GM12878 (cell line): ENCODE measurements around the gene GPR61. TPM values are rescaled to one million over a fixed set of nuclear protein-coding genes. Genes with fewer than 3 reads are reported as not detected.

ENCODE experiments used
- CBX5 ChIP-seq: sonication (generic); IDR thresholded peaks from 2 replicates; pipeline ENCODE4 v1.6.1; 2016; ENCODE audit warnings: low read depth, moderate library complexity, mild to moderate bottlenecking, inconsistent platforms
- CHD2 ChIP-seq: IDR thresholded peaks from 2 replicates; pipeline ENCODE4 v1.6.1; 2011; ENCODE audit warnings: low read depth, low read length, improper control_type of control experiment, borderline replicate concordance
- MEF2B ChIP-seq: fragments of 450-650 bp; IDR thresholded peaks from 2 replicates; pipeline ENCODE4 v1.6.1; 2018; ENCODE audit warnings: mild to moderate bottlenecking, moderate library complexity; ENCODE audit not compliant: partially characterized antibody, poor library complexity, severe bottlenecking
- PAX5 ChIP-seq: IDR thresholded peaks from 2 replicates; pipeline ENCODE4 v1.6.1; 2011; ENCODE audit warnings: low read depth, low read length, borderline replicate concordance
- SMAD5 ChIP-seq: IDR thresholded peaks from 2 replicates; pipeline ENCODE4 v1.6.1; 2016; ENCODE audit warnings: antibody characterized with exemption, low read depth
- TAF1 ChIP-seq: IDR thresholded peaks from 2 replicates; pipeline ENCODE4 v1.6.1; 2011; ENCODE audit warnings: mild to moderate bottlenecking, low read depth, low read length, borderline replicate concordance
- YBX1 ChIP-seq: fragments of 450-650 bp; IDR thresholded peaks from 2 replicates; pipeline ENCODE4 v1.6.1; 2016; ENCODE audit warnings: antibody characterized with exemption
- polyA plus RNA-seq, 11 experiments: library from polyadenylated mRNA; depleted of rRNA in 4 of 11; unstranded in 6 of 11; stranded (reverse) in 5 of 11; fragments of >200 nt; fragmentation: Nextera tagmentation in 4 of 11; fragmentation: Illumina TruSeq in 1 of 11; extraction: Ambion mirVana in 4 of 11; extraction: Trizol in 1 of 11; gene quantifications; 1 replicate in 1 of 11; 2 replicates in 10 of 11; pipeline versions ENCODE4 v1.2.1 to v1.2.3, GENCODE V29; 2011 to 2016; ENCODE audit warnings: inconsistent platforms in 2 of 11, missing spikeins in 2 of 11, low read depth in 1 of 11
- total RNA-seq, 4 experiments: library from RNA; depleted of rRNA in 3 of 4; stranded (reverse); fragments of >200 nt in 3 of 4; fragmentation: Illumina TruSeq in 1 of 4; extraction: Trizol in 1 of 4; gene quantifications; 2 replicates each; pipeline versions ENCODE4 v1.2.1 to v1.2.3, GENCODE V29; 2013 to 2021
- TF ChIP-seq, protein P1 (sequence below): IDR thresholded peaks from 2 replicates; pipeline ENCODE4 v1.6.1; 2012; ENCODE audit warnings: mild to moderate bottlenecking, low read depth, low read length
- TF ChIP-seq, protein P2 (sequence below): fragments of 450-650 bp; IDR thresholded peaks from 2 replicates; pipeline ENCODE4 v1.6.1; 2017; ENCODE audit warnings: mild to moderate bottlenecking, moderate library complexity
- TF ChIP-seq, protein P3 (sequence below): fragments of 150-350 bp; IDR thresholded peaks from 2 replicates; pipeline ENCODE4 v1.6.1; 2016; ENCODE audit warnings: low read depth, low read length
- TF ChIP-seq, protein P4 (sequence below): IDR thresholded peaks from 2 replicates; pipeline ENCODE4 v1.6.1; 2012; ENCODE audit warnings: improper control_type of control experiment, low read depth, low read length; ENCODE audit not compliant: insufficient replicate concordance

The GPR61 gene
- total and polyA plus RNA-seq, 10 of the 15 experiments (the other 5 are each of a cell fraction or from before 2014, with no cell fraction given): 0.19 to 1.1 (median 0.35) TPM; not detected in 2

DNA sequence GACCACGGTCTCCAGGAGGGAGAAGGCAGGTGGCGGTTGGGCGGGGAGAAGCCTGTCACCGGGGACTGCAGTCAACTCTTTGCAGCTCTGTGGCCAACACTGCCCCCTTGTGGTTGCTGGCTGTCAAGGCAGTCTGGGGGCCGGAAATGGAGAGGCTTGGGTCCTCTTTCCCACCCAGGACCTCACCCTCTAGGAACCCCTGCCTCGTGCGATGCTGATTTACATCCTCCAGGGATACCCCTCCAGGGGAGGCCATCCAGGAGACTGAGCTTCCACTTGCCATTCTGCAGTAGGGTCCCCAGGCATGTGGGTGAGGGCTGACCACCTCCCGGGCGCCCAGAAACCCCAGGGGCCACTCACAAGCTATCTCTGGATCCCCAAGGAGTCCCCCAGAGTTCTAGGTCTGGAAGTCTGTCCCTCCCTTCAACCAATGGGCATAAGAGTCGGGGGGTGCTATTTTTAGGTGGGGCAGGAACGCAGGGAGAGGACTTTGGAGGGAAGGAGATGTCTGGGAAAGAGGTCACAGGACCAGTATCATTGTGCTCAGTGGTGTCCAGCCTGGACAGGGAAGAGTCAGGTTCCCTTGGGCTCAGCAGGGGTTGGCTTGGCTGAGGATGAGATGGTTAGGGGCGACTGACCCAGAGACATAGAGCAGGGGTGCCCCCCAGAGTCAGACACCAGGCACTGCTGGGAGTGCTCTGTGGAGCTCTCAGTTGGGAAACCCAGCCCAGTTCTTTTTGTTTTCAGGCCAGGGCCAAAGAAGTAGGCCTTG, 7.1 kb upstream of the GPR61 start (continued):
- TF ChIP-seq, protein P1, sequence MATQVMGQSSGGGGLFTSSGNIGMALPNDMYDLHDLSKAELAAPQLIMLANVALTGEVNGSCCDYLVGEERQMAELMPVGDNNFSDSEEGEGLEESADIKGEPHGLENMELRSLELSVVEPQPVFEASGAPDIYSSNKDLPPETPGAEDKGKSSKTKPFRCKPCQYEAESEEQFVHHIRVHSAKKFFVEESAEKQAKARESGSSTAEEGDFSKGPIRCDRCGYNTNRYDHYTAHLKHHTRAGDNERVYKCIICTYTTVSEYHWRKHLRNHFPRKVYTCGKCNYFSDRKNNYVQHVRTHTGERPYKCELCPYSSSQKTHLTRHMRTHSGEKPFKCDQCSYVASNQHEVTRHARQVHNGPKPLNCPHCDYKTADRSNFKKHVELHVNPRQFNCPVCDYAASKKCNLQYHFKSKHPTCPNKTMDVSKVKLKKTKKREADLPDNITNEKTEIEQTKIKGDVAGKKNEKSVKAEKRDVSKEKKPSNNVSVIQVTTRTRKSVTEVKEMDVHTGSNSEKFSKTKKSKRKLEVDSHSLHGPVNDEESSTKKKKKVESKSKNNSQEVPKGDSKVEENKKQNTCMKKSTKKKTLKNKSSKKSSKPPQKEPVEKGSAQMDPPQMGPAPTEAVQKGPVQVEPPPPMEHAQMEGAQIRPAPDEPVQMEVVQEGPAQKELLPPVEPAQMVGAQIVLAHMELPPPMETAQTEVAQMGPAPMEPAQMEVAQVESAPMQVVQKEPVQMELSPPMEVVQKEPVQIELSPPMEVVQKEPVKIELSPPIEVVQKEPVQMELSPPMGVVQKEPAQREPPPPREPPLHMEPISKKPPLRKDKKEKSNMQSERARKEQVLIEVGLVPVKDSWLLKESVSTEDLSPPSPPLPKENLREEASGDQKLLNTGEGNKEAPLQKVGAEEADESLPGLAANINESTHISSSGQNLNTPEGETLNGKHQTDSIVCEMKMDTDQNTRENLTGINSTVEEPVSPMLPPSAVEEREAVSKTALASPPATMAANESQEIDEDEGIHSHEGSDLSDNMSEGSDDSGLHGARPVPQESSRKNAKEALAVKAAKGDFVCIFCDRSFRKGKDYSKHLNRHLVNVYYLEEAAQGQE: no peak
- TF ChIP-seq, protein P2, sequence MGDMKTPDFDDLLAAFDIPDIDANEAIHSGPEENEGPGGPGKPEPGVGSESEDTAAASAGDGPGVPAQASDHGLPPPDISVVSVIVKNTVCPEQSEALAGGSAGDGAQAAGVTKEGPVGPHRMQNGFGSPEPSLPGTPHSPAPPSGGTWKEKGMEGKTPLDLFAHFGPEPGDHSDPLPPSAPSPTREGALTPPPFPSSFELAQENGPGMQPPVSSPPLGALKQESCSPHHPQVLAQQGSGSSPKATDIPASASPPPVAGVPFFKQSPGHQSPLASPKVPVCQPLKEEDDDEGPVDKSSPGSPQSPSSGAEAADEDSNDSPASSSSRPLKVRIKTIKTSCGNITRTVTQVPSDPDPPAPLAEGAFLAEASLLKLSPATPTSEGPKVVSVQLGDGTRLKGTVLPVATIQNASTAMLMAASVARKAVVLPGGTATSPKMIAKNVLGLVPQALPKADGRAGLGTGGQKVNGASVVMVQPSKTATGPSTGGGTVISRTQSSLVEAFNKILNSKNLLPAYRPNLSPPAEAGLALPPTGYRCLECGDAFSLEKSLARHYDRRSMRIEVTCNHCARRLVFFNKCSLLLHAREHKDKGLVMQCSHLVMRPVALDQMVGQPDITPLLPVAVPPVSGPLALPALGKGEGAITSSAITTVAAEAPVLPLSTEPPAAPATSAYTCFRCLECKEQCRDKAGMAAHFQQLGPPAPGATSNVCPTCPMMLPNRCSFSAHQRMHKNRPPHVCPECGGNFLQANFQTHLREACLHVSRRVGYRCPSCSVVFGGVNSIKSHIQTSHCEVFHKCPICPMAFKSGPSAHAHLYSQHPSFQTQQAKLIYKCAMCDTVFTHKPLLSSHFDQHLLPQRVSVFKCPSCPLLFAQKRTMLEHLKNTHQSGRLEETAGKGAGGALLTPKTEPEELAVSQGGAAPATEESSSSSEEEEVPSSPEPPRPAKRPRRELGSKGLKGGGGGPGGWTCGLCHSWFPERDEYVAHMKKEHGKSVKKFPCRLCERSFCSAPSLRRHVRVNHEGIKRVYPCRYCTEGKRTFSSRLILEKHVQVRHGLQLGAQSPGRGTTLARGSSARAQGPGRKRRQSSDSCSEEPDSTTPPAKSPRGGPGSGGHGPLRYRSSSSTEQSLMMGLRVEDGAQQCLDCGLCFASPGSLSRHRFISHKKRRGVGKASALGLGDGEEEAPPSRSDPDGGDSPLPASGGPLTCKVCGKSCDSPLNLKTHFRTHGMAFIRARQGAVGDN: no peak
- TF ChIP-seq SMAD5: no peak
- no peak for TF ChIP-seq TAF1
- no peak for TF ChIP-seq PAX5
- TF ChIP-seq, protein P3, sequence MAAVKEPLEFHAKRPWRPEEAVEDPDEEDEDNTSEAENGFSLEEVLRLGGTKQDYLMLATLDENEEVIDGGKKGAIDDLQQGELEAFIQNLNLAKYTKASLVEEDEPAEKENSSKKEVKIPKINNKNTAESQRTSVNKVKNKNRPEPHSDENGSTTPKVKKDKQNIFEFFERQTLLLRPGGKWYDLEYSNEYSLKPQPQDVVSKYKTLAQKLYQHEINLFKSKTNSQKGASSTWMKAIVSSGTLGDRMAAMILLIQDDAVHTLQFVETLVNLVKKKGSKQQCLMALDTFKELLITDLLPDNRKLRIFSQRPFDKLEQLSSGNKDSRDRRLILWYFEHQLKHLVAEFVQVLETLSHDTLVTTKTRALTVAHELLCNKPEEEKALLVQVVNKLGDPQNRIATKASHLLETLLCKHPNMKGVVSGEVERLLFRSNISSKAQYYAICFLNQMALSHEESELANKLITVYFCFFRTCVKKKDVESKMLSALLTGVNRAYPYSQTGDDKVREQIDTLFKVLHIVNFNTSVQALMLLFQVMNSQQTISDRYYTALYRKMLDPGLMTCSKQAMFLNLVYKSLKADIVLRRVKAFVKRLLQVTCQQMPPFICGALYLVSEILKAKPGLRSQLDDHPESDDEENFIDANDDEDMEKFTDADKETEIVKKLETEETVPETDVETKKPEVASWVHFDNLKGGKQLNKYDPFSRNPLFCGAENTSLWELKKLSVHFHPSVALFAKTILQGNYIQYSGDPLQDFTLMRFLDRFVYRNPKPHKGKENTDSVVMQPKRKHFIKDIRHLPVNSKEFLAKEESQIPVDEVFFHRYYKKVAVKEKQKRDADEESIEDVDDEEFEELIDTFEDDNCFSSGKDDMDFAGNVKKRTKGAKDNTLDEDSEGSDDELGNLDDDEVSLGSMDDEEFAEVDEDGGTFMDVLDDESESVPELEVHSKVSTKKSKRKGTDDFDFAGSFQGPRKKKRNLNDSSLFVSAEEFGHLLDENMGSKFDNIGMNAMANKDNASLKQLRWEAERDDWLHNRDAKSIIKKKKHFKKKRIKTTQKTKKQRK: no peak
- TF ChIP-seq CHD2: no peak
- no peak for TF ChIP-seq CBX5
- TF ChIP-seq, protein P4, sequence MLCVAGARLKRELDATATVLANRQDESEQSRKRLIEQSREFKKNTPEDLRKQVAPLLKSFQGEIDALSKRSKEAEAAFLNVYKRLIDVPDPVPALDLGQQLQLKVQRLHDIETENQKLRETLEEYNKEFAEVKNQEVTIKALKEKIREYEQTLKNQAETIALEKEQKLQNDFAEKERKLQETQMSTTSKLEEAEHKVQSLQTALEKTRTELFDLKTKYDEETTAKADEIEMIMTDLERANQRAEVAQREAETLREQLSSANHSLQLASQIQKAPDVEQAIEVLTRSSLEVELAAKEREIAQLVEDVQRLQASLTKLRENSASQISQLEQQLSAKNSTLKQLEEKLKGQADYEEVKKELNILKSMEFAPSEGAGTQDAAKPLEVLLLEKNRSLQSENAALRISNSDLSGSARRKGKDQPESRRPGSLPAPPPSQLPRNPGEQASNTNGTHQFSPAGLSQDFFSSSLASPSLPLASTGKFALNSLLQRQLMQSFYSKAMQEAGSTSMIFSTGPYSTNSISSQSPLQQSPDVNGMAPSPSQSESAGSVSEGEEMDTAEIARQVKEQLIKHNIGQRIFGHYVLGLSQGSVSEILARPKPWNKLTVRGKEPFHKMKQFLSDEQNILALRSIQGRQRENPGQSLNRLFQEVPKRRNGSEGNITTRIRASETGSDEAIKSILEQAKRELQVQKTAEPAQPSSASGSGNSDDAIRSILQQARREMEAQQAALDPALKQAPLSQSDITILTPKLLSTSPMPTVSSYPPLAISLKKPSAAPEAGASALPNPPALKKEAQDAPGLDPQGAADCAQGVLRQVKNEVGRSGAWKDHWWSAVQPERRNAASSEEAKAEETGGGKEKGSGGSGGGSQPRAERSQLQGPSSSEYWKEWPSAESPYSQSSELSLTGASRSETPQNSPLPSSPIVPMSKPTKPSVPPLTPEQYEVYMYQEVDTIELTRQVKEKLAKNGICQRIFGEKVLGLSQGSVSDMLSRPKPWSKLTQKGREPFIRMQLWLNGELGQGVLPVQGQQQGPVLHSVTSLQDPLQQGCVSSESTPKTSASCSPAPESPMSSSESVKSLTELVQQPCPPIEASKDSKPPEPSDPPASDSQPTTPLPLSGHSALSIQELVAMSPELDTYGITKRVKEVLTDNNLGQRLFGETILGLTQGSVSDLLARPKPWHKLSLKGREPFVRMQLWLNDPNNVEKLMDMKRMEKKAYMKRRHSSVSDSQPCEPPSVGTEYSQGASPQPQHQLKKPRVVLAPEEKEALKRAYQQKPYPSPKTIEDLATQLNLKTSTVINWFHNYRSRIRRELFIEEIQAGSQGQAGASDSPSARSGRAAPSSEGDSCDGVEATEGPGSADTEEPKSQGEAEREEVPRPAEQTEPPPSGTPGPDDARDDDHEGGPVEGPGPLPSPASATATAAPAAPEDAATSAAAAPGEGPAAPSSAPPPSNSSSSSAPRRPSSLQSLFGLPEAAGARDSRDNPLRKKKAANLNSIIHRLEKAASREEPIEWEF: no peak
- TF ChIP-seq MEF2B: no peak
- no peak for TF ChIP-seq YBX1
